ENCODE measurements around the gene CTAGE9. TPM values are rescaled to one million over a fixed set of nuclear protein-coding genes. Genes with fewer than 3 reads are reported as not detected.
"Not testable (repeated sequence)": the region's sequence is repeated elsewhere in the genome, so short reads cannot be mapped to it uniquely, and the experiment has no call there.

Gene CTAGE9
- total RNA-seq, 1 experiment from 2014 or later, result not detected

- Histone ChIP-seq H3K4me1 (replicated peaks; ENCODE audit: insufficient read depth) (no peaks in the 10 kb centered on the region), H3K4me2 (no peak overlapping the region), H2AFZ (no peak overlapping the region), H3K9me3 (ENCODE audit: insufficient read depth, low read depth) (no peaks in the 10 kb centered on the region), H3K27me3 (ENCODE audit: insufficient read depth, low read depth) (no peaks in the 10 kb centered on the region), H3K9me2 (ENCODE audit: insufficient read depth) (no peaks in the 10 kb centered on the region), H4K20me1 (ENCODE audit: insufficient read depth) (no peaks in the 10 kb centered on the region), H3K79me2 (ENCODE audit: low read depth) (no peaks in the 10 kb centered on the region), H3K36me3 (ENCODE audit: low read depth) (no peaks in the 10 kb centered on the region), H3K27ac (no peak overlapping the region), H3K4me3 (no peak overlapping the region), H3F3A (ENCODE audit: insufficient read depth, low read depth) (no peaks in the 10 kb centered on the region)
- BruUV-seq (replicated peaks), result no TSS peak
- intact Hi-C loops (cut with micrococcal nuclease; ENCODE audit: unreplicated experiment), result no loop called here
- ChIA-PET CTCF (no interaction called here), POLR2A (ENCODE audit: unreplicated experiment) (no interaction called here)
- no peak for TF ChIP-seq CTCF (conservative IDR thresholded peaks at IDR 0.05)
- TF ChIP-seq EZH2 (IDR thresholded peaks at IDR 0.05; ENCODE audit: low read depth), result no peak
- no peak for DNase-seq
Measured at GRCh38 chr6:131755597-131755996, 44.8 kb upstream of the CTAGE9 start.

DNA sequence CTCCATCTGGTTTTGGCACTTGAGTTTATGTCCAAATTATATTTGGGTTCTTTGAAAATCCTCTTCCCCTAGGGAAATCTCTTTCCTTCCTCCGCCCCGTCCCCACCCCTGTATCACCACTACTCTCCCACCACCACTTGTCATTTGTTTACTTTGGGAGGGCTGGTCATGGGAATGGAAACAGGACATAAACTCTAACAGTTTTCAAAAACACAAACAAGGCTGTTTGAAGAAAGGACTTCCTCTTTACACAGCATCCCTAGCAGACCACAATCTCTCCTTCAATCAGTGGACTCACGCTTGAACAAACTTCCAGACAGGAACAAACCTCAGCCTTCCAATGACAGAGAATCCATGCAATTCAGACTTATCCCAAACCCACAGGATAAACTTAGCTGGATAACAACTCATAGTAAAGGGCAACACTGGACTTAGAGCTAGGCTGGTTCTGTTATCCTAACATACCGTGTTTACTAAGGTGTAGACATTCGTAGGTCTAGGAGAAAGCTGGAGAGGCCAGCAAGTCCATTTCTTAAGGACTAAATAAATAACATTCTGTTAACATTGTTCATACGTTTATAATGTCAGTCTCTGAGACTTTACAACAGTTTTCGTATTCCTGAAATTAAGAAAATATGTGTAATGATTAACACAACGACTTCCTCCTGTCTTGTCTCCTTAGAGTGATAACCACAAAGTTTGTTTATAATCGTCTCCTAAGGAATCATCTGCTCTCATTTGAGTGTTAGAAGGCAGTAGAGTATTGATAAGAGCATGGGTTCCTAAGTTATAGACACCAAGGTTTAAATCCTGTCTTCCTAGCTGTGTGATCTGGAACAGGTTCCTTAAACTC is 44.1 kb upstream of the CTAGE9 start:
- Histone ChIP-seq H3K4me2 (no peak overlapping the region), H3F3A (ENCODE audit: insufficient read depth, low read depth) (no peaks in the 10 kb centered on the region), H3K9me2 (ENCODE audit: insufficient read depth) (no peaks in the 10 kb centered on the region), H4K20me1 (ENCODE audit: insufficient read depth) (no peaks in the 10 kb centered on the region), H3K27ac (no peak overlapping the region), H3K4me3 (no peak overlapping the region), H3K79me2 (ENCODE audit: low read depth) (no peaks in the 10 kb centered on the region), H3K9me3 (ENCODE audit: insufficient read depth, low read depth) (no peaks in the 10 kb centered on the region), H3K27me3 (ENCODE audit: insufficient read depth, low read depth) (no peaks in the 10 kb centered on the region), H2AFZ (no peak overlapping the region), H3K36me3 (ENCODE audit: low read depth) (no peaks in the 10 kb centered on the region), H3K4me1 (replicated peaks; ENCODE audit: insufficient read depth) (no peaks in the 10 kb centered on the region)
- peak in 1 of 2 experiments; percentile 32 for DNase-seq
- intact Hi-C loops (cut with micrococcal nuclease; ENCODE audit: unreplicated experiment), result no loop called here
- ChIA-PET CTCF (no interaction called here), POLR2A (ENCODE audit: unreplicated experiment) (no interaction called here)
- BruUV-seq (replicated peaks), result no TSS peak
- TF ChIP-seq EZH2 (IDR thresholded peaks at IDR 0.05; ENCODE audit: low read depth) (no peak), CTCF (conservative IDR thresholded peaks at IDR 0.05) (no peak)

GRCh38 chr6:131754088-131754487 is 43.3 kb upstream of the CTAGE9 start:
- H3F3A ChIP-seq (ENCODE audit: insufficient read depth, low read depth), result no peaks in the 10 kb centered on the region
- CTCF ChIA-PET, result no interaction called here
- no TSS peak for BruUV-seq (replicated peaks)

GRCh38 chr6:131751012-131751715 is 40.3 kb upstream of the CTAGE9 start:
- H3F3A ChIP-seq (ENCODE audit: insufficient read depth, low read depth); H2AFZ ChIP-seq; POLR2A ChIA-PET (ENCODE audit: unreplicated experiment); H3K4me3 ChIP-seq; H3K36me3 ChIP-seq (ENCODE audit: low read depth); H3K27ac ChIP-seq; H3K9me2 ChIP-seq (ENCODE audit: insufficient read depth); H3K4me1 ChIP-seq (replicated peaks; ENCODE audit: insufficient read depth); H3K9me3 ChIP-seq (ENCODE audit: insufficient read depth, low read depth); H4K20me1 ChIP-seq (ENCODE audit: insufficient read depth); H3K27me3 ChIP-seq (ENCODE audit: insufficient read depth, low read depth); BruUV-seq (replicated peaks); H3K4me2 ChIP-seq; intact Hi-C loops (cut with micrococcal nuclease; ENCODE audit: unreplicated experiment); H3K79me2 ChIP-seq (ENCODE audit: low read depth); CTCF ChIA-PET: not testable (repeated sequence)
- peak in 1 of 2 experiments; percentile 16 for DNase-seq

More at GRCh38 chr6:131754088-131754487, 43.3 kb upstream of the CTAGE9 start:
- TF ChIP-seq EZH2 (IDR thresholded peaks at IDR 0.05; ENCODE audit: low read depth), result no peak
- TF ChIP-seq CTCF (conservative IDR thresholded peaks at IDR 0.05), result no peak
- Histone ChIP-seq H3K79me2 (ENCODE audit: low read depth) (no peaks in the 10 kb centered on the region), H4K20me1 (ENCODE audit: insufficient read depth) (no peaks in the 10 kb centered on the region), H3K4me1 (replicated peaks; ENCODE audit: insufficient read depth) (no peaks in the 10 kb centered on the region), H3K36me3 (ENCODE audit: low read depth) (no peaks in the 10 kb centered on the region), H3K9me2 (ENCODE audit: insufficient read depth) (no peaks in the 10 kb centered on the region), H3K4me2 (no peak overlapping the region), H2AFZ (no peak overlapping the region), H3K9me3 (ENCODE audit: insufficient read depth, low read depth) (no peaks in the 10 kb centered on the region), H3K4me3 (no peak overlapping the region), H3K27me3 (ENCODE audit: insufficient read depth, low read depth) (no peaks in the 10 kb centered on the region), H3K27ac (no peak overlapping the region)
- DNase-seq, result peak in 1 of 2 experiments; percentile 20
- POLR2A ChIA-PET (ENCODE audit: unreplicated experiment), result no interaction called here
- intact Hi-C loops (cut with micrococcal nuclease; ENCODE audit: unreplicated experiment), result no loop called here
